H1 (cell line): Measurements from ENCODE around the gene ELAVL2.

Experiments used
- EP300 ChIP-seq, 2 experiments: IDR thresholded peaks; 1 replicate in 1 of 2; 2 replicates in 1 of 2; pipeline ENCODE4 v1.6.1; 2011 to 2012; ENCODE audit warnings: low read depth in 2 of 2, low read length in 2 of 2, mild to moderate bottlenecking in 2 of 2, borderline replicate concordance in 1 of 2, inconsistent platforms in 1 of 2, moderate library complexity in 1 of 2
- NRF1 ChIP-seq: IDR thresholded peaks from 2 replicates; pipeline ENCODE4 v1.6.1; 2011; ENCODE audit warnings: mild to moderate bottlenecking, low read depth, low read length, improper control_type of control experiment
- POLR2A ChIP-seq, 2 experiments: IDR thresholded peaks; 1 replicate in 1 of 2; 2 replicates in 1 of 2; pipeline ENCODE4 v1.6.1; 2011; ENCODE audit warnings: low read depth in 2 of 2, low read length in 2 of 2, mild to moderate bottlenecking in 2 of 2; ENCODE audit errors: control extremely low read depth in 1 of 2
- POU5F1 ChIP-seq: IDR thresholded peaks from 2 replicates; pipeline ENCODE4 v1.6.1; 2011; ENCODE audit warnings: low read depth, mild to moderate bottlenecking, low read length, moderate library complexity
- RNF2 ChIP-seq: fragments of 200-900, 300-1000 bp; sonication (generic); IDR thresholded peaks from 2 replicates; pipeline ENCODE4 v1.7.1; 2016; ENCODE audit warnings: borderline replicate concordance, low read depth, mild to moderate bottlenecking, antibody characterized with exemption, low read length; ENCODE audit not compliant: poor library complexity, severe bottlenecking; ENCODE audit errors: missing control alignments
- SIN3A ChIP-seq, 2 experiments: IDR thresholded peaks in 1 of 2; conservative IDR thresholded peaks in 1 of 2; 2 replicates each; pipeline ENCODE4 v1.6.1; 2011 to 2012; ENCODE audit warnings: low read length in 2 of 2, improper control_type of control experiment in 1 of 2, low read depth in 1 of 2, mild to moderate bottlenecking in 1 of 2
- SP1 ChIP-seq: IDR thresholded peaks from 2 replicates; pipeline ENCODE4 v1.6.1; 2011; ENCODE audit warnings: low read depth, low read length
- SP4 ChIP-seq: IDR thresholded peaks from 2 replicates; pipeline ENCODE4 v1.6.1; 2012; ENCODE audit warnings: low read length, inconsistent platforms
- TCF12 ChIP-seq: IDR thresholded peaks from 2 replicates; pipeline ENCODE4 v1.6.1; 2011; ENCODE audit warnings: low read depth, mild to moderate bottlenecking, low read length
- TF ChIP-seq, protein P1 (sequence below), 3 experiments: IDR thresholded peaks; 1 replicate in 2 of 3; 2 replicates in 1 of 3; pipeline versions ENCODE4 v1.5.1 to v1.6.1; 2011; ENCODE audit warnings: low read length in 3 of 3, mild to moderate bottlenecking in 3 of 3, inconsistent platforms in 2 of 3, low read depth in 1 of 3, moderate library complexity in 1 of 3; ENCODE audit not compliant: insufficient read depth in 1 of 3; ENCODE audit errors: control extremely low read depth in 1 of 3
- TF ChIP-seq, protein P2 (sequence below): IDR thresholded peaks from 2 replicates; pipeline ENCODE4 v1.6.1; 2011; ENCODE audit warnings: low read depth, mild to moderate bottlenecking, low read length; ENCODE audit not compliant: insufficient read depth

DNA sequence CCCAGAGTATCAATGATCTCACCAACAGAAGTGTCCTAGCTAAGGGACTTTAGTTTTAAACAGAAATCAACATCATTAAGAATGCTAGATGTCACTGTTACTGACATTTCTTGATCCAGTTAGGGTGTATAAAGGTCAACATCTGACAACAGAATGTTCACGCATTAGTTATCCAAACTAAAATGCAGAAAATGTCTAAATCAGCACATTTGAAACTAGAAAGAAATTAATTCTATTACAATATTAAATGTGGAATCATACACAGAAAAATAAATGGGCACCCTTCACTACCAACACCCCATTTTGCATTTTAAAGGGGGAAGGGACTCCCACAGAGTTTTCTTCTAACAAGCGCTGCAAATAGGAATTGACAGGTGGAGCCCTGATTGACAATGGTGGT is 24.5 kb downstream of the ELAVL2 start:
- TF ChIP-seq, protein P1, sequence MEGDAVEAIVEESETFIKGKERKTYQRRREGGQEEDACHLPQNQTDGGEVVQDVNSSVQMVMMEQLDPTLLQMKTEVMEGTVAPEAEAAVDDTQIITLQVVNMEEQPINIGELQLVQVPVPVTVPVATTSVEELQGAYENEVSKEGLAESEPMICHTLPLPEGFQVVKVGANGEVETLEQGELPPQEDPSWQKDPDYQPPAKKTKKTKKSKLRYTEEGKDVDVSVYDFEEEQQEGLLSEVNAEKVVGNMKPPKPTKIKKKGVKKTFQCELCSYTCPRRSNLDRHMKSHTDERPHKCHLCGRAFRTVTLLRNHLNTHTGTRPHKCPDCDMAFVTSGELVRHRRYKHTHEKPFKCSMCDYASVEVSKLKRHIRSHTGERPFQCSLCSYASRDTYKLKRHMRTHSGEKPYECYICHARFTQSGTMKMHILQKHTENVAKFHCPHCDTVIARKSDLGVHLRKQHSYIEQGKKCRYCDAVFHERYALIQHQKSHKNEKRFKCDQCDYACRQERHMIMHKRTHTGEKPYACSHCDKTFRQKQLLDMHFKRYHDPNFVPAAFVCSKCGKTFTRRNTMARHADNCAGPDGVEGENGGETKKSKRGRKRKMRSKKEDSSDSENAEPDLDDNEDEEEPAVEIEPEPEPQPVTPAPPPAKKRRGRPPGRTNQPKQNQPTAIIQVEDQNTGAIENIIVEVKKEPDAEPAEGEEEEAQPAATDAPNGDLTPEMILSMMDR (IDR thresholded peaks at IDR 0.05; ENCODE audit: control extremely low read depth in 1 of 3, insufficient read depth in 1 of 3, low read depth in 1 of 3, low read length in 3 of 3), result no peak
- TF ChIP-seq SP4, result no peak
- no peak for TF ChIP-seq NRF1
- TF ChIP-seq TCF12, result no peak
- TF ChIP-seq SP1, result no peak
- TF ChIP-seq POLR2A (IDR thresholded peaks at IDR 0.05; ENCODE audit: control extremely low read depth in 1 of 2, low read depth in 2 of 2, low read length in 2 of 2), result no peak
- no peak for TF ChIP-seq RNF2
- TF ChIP-seq SIN3A (conservative IDR thresholded peaks at IDR 0.05 in 1 of 2, IDR thresholded peaks at IDR 0.05 in 1 of 2; ENCODE audit: low read depth in 1 of 2, low read length in 2 of 2), result no peak
- no peak for TF ChIP-seq EP300 (IDR thresholded peaks at IDR 0.05; ENCODE audit: borderline replicate concordance in 1 of 2, low read depth in 2 of 2, low read length in 2 of 2)
- no peak for TF ChIP-seq POU5F1
- TF ChIP-seq, protein P2, sequence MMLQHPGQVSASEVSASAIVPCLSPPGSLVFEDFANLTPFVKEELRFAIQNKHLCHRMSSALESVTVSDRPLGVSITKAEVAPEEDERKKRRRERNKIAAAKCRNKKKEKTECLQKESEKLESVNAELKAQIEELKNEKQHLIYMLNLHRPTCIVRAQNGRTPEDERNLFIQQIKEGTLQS, result no peak
